Upper lobe of right lung (tissue), 1 donor: ENCODE results near the gene ISYNA1. TPM values are rescaled to one million over a fixed set of nuclear protein-coding genes. Genes with fewer than 3 reads are reported as not detected.

Experiments
- ATAC-seq: fragments of 200-7000 bp; cut with Tn5 transposase; one replicate; pipeline ENCODE4 v1.9.1; 2020; ENCODE audit warnings: mild to moderate bottlenecking, moderate library complexity
- DNase-seq: peaks from one replicate; pipeline ENCODE4 v3.0.0-alpha.2; 2020
- H3K27ac ChIP-seq: fragments of 200-600 bp; one replicate; pipeline ENCODE4 v1.8.0; 2022
- H3K27me3 ChIP-seq: fragments of 200-600 bp; one replicate; pipeline ENCODE4 v1.8.0; 2022; ENCODE audit warnings: mild to moderate bottlenecking
- H3K36me3 ChIP-seq: fragments of 200-600 bp; one replicate; pipeline ENCODE4 v1.8.0; 2022
- H3K4me1 ChIP-seq: fragments of 200-600 bp; one replicate; pipeline ENCODE4 v1.8.0; 2022
- H3K4me3 ChIP-seq: fragments of 200-600 bp; one replicate; pipeline ENCODE4 v1.8.0; 2022; ENCODE audit warnings: mild to moderate bottlenecking
- H3K9me3 ChIP-seq: fragments of 200-600 bp; one replicate; pipeline ENCODE4 v1.8.0; 2022
- CTCF ChIP-seq: fragments of 200-600 bp; IDR thresholded peaks from one replicate; pipeline ENCODE4 v1.8.0; 2022; ENCODE audit warnings: antibody characterized with exemption
- intact Hi-C: fragments of 100-400 bp; cut with DNase I; formaldehyde crosslinking; loops from one replicate; pipeline ENCODE4 v1.11.0; 2022
- microRNA-seq: library from miRNA; unstranded; fragments of <30 nt; microRNA quantifications from one replicate; pipeline ENCODE4 v1.2.0, GENCODE V29; 2020; ENCODE audit warnings: borderline microRNAs expressed
- total RNA-seq: library from RNA; stranded (reverse); fragmentation: NEBNext Ultra II Directional; extraction: Animal tissue kit (Norgen Biotek cat#: 25700); gene quantifications from one replicate; pipeline ENCODE4 v1.2.1, GENCODE V29; 2021
- donor health status: DM: no; HTN: yes; CAD: no; lungs with severe emphysema.

ISYNA1 gene
- total RNA-seq, 1 donor from 2014 or later, result 34.6 TPM

GRCh38 chr19:18384775-18385174, 53.2 kb downstream of the ISYNA1 start:
- H3K27ac ChIP-seq, result no peak overlapping the region
- intact Hi-C loops, result no loop called here
- no peaks in the 10 kb centered on the region for H3K27me3 ChIP-seq
- no peak for DNase-seq
- ATAC-seq, result no peak
- no peak overlapping the region for H3K4me3 ChIP-seq
- no peaks in the 10 kb centered on the region for H3K9me3 ChIP-seq
- peaks cover 29% of the 10 kb centered on the region for H3K4me1 ChIP-seq
- TF ChIP-seq CTCF, result no peak
- peaks cover 8% of the 10 kb centered on the region for H3K36me3 ChIP-seq

Small RNA genes within 50 kb of the gene (microRNA-seq; reads per million reads assigned to microRNA genes)
- gene MIR3189, result not detected

Other genes starting within 250 kb of the ISYNA1 start
- gene MPV17L2, start 244.9 kb downstream of the ISYNA1 start, total RNA-seq, result 8.2 TPM
- 1.9 TPM for gene RAB3A, start 234.1 kb downstream of the ISYNA1 start, total RNA-seq
- gene PDE4C, start 211.7 kb downstream of the ISYNA1 start, total RNA-seq, result 7.6 TPM
- gene IQCN, start 163.7 kb downstream of the ISYNA1 start, total RNA-seq, result 4.9 TPM
- gene JUND, start 156.5 kb downstream of the ISYNA1 start, total RNA-seq, result 204 TPM
- gene LSM4, start 115.1 kb downstream of the ISYNA1 start, total RNA-seq, result 76.9 TPM
- 40.8 TPM for gene PGPEP1, start 97.5 kb downstream of the ISYNA1 start, total RNA-seq
- gene GDF15, start 52.0 kb downstream of the ISYNA1 start, total RNA-seq, result 105 TPM
- 22.7 TPM for gene LRRC25, start 40.5 kb downstream of the ISYNA1 start, total RNA-seq
- 57.3 TPM for gene SSBP4, start 18.7 kb downstream of the ISYNA1 start, total RNA-seq
- 17.7 TPM for gene ELL, start 83.9 kb upstream of the ISYNA1 start, total RNA-seq
- gene FKBP8, start 105.4 kb upstream of the ISYNA1 start, total RNA-seq, result 201 TPM
- gene KXD1, start 119.7 kb upstream of the ISYNA1 start, total RNA-seq, result 68.3 TPM
- 840 TPM for gene UBA52, start 133.7 kb upstream of the ISYNA1 start, total RNA-seq
- gene REX1BD, start 150.7 kb upstream of the ISYNA1 start, total RNA-seq, result 57.1 TPM
- 23.4 TPM for gene CRLF1, start 168.7 kb upstream of the ISYNA1 start, total RNA-seq
- gene TMEM59L, start 174.7 kb upstream of the ISYNA1 start, total RNA-seq, result 2.2 TPM
- 11.8 TPM for gene KLHL26, start 198.9 kb upstream of the ISYNA1 start, total RNA-seq
- gene CRTC1, start 245.5 kb upstream of the ISYNA1 start, total RNA-seq, result 13.8 TPM